NCI-H1092 treated with DMSO at 0.1 percent for 48 hours (cell line): Measurements from ENCODE around the gene SGO2.
"Not testable (repeated sequence)": the region's sequence is repeated elsewhere in the genome, so short reads cannot be mapped to it uniquely, and the experiment has no call there.

Source experiments
- DNase-seq: peaks from one replicate; lab custom pipeline; 2025; lab: John Stamatoyannopoulos, UW

The SGO2 gene

GRCh38 chr2:200624026-200624425 lies 98.0 kb downstream of the SGO2 start:
- no peak for DNase-seq

GRCh38 chr2:200624658-200625057 lies 98.7 kb downstream of the SGO2 start:
- DNase-seq: no peak

DNA sequence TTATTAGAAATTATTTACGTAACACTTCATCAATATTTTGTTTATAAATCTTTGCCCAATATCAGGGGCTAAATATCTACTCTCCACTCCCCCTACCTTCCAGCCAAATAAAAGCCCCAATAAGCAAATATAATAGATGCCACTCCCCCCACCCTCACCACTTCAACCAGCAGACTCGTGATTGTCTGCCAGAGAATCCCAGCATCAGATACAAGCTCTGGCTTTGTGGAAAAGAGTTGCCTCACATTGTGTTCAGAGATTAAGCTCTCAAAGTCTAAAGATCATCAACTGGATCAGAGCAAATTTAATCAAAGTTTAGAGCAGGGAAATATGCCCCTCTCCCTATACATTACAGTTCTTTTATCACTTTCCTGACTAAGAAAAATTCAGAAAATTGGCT lies 99.3 kb downstream of the SGO2 start:
- no peak for DNase-seq

GRCh38 chr2:200625958-200626363 lies 100.0 kb downstream of the SGO2 start:
- DNase-seq: no peak

GRCh38 chr2:200627110-200627770 lies 101.2 kb downstream of the SGO2 start:
- no peak for DNase-seq

DNA sequence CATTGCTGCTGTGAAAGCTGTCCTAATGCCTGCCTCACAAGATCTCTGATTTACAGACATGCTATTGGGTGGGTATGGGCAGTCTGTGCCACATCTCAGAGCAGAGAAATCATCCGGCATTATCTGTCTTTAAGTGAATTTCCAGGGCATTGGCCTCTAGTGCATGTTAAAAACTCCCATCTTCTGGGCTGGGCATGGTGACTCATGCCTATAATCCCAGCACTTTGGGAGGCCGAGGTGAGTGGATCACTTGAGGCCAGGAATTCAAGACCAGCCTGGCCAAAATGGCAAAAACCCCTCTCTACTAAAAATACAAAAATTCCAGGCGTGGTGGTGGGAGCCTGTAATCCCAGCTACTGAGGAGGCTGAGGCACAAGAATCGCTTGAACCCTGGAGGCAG lies 102.5 kb downstream of the SGO2 start:
- not testable (repeated sequence) for DNase-seq

GRCh38 chr2:200631287-200631686 lies 105.3 kb downstream of the SGO2 start:
- DNase-seq: no peak
